ENCODE data around the gene SPTY2D1.

DNA sequence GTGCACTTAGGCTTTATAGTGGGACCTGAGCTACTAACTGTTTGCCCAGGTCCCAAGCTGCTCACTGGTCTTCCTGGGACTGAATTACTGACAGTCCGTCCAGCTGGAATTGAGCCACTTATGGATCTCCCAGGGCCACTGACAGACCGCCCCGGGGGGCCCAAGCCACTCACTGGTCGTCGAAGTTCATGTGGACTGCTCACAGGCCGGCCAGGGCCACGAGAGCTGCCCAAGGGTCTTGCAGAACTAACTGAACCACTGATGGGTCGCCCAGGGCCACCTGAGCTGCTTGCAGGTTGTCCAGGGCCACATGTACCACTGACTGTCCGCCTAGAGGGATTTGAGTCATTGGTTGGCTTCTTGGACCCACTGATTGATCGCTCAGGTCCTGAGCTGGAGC lies 19.5 kb downstream of the SPTY2D1 start:
- TF ChIP-seq, protein P1, sequence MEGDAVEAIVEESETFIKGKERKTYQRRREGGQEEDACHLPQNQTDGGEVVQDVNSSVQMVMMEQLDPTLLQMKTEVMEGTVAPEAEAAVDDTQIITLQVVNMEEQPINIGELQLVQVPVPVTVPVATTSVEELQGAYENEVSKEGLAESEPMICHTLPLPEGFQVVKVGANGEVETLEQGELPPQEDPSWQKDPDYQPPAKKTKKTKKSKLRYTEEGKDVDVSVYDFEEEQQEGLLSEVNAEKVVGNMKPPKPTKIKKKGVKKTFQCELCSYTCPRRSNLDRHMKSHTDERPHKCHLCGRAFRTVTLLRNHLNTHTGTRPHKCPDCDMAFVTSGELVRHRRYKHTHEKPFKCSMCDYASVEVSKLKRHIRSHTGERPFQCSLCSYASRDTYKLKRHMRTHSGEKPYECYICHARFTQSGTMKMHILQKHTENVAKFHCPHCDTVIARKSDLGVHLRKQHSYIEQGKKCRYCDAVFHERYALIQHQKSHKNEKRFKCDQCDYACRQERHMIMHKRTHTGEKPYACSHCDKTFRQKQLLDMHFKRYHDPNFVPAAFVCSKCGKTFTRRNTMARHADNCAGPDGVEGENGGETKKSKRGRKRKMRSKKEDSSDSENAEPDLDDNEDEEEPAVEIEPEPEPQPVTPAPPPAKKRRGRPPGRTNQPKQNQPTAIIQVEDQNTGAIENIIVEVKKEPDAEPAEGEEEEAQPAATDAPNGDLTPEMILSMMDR (conservative IDR thresholded peaks at IDR 0.05; ENCODE audit: low read depth, low read length) = no peak
- TF ChIP-seq EZH2 (IDR thresholded peaks at IDR 0.05; ENCODE audit: low read length, unreplicated experiment) = no peak
- TF ChIP-seq EZH2phosphoT487 (IDR thresholded peaks at IDR 0.05; ENCODE audit: borderline replicate concordance, low read length) = no peak

Measured in PC-3 (cell line).